ENCODE data around the gene ADRB2. TPM values are rescaled to one million over a fixed set of nuclear protein-coding genes. Genes with fewer than 3 reads are reported as not detected.
"Not testable (repeated sequence)": the region's sequence is repeated elsewhere in the genome, so short reads cannot be mapped to it uniquely, and the experiment has no call there.

Gene ADRB2
- total and polyA plus RNA-seq, 2 experiments from 2014 or later = 7.3 to 10.9 TPM

DNA sequence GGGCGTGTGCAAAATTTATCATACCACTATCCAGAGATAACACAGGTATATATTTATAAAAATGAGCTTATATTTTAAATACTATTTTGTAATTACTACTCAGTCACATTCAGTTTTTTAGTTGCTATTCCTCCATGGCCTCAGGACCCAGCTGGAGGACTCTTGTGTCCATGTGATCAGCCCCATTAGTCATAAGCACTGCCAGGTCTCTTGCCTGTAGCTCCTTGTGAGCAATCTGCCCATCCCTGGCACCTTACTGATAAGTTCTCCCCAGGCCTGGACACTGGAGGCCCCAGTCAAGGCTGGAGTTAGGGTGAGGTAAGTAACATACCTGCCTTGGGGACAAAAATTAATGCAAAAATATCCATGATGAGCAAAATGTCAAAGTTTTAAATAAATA is 29.5 kb upstream of the ADRB2 start:
- Histone ChIP-seq H3K9me3 (ENCODE audit: low read depth) (no peaks in the 10 kb centered on the region), H3K27me3 (no peaks in the 10 kb centered on the region), H3K4me1 (ENCODE audit: low read depth) (no peaks in the 10 kb centered on the region), H3K27ac (no peak overlapping the region), H3K36me3 (no peaks in the 10 kb centered on the region), H3K4me3 (no peak overlapping the region)
- TF ChIP-seq, protein P1, sequence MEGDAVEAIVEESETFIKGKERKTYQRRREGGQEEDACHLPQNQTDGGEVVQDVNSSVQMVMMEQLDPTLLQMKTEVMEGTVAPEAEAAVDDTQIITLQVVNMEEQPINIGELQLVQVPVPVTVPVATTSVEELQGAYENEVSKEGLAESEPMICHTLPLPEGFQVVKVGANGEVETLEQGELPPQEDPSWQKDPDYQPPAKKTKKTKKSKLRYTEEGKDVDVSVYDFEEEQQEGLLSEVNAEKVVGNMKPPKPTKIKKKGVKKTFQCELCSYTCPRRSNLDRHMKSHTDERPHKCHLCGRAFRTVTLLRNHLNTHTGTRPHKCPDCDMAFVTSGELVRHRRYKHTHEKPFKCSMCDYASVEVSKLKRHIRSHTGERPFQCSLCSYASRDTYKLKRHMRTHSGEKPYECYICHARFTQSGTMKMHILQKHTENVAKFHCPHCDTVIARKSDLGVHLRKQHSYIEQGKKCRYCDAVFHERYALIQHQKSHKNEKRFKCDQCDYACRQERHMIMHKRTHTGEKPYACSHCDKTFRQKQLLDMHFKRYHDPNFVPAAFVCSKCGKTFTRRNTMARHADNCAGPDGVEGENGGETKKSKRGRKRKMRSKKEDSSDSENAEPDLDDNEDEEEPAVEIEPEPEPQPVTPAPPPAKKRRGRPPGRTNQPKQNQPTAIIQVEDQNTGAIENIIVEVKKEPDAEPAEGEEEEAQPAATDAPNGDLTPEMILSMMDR (IDR thresholded peaks at IDR 0.05; ENCODE audit: low read depth, low read length) = no peak
- DNase-seq (ENCODE audit: low read depth in 1 of 2, low spot score in 1 of 2) = no peak

DNA sequence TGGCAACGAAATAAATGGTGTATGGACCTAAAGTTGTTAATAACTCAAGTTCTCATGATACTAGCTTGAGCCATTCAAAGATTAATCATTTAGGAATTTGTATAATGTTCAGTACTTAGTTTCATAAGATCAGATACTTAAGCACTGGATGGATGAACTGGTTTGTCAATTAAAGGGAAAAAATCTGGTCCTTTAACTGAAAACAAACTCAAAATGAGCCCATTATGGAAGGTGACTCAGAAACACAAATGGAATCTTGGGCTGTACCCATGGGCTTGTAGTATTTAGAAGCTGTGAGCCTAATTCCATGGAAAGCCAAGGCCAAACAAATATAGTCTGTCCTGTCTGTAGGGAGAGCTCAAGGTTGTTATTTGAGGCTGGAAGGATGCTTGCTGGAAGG is 27.6 kb upstream of the ADRB2 start:
- H3K36me3 ChIP-seq = no peaks in the 10 kb centered on the region
- peaks cover under 1% of the 10 kb centered on the region for H3K4me1 ChIP-seq (ENCODE audit: low read depth)
- no peaks in the 10 kb centered on the region for H3K9me3 ChIP-seq (ENCODE audit: low read depth)
- no peaks in the 10 kb centered on the region for H3K27me3 ChIP-seq
- H3K27ac ChIP-seq = no peak overlapping the region
- no peak overlapping the region for H3K4me3 ChIP-seq
- TF ChIP-seq, protein P1 (IDR thresholded peaks at IDR 0.05; ENCODE audit: low read depth, low read length) = no peak
- DNase-seq (ENCODE audit: low read depth in 1 of 2, low spot score in 1 of 2) = no peak

- no peaks in the 10 kb centered on the region for H3K9me3 ChIP-seq (ENCODE audit: low read depth)
- TF ChIP-seq, protein P1 (IDR thresholded peaks at IDR 0.05; ENCODE audit: low read depth, low read length) = no peak
- no peaks in the 10 kb centered on the region for H3K27me3 ChIP-seq
- peaks cover 12% of the 10 kb centered on the region for H3K4me1 ChIP-seq (ENCODE audit: low read depth)
- H3K4me3 ChIP-seq = no peak overlapping the region
- H3K36me3 ChIP-seq = no peaks in the 10 kb centered on the region
- no peak overlapping the region for H3K27ac ChIP-seq
- DNase-seq (ENCODE audit: low read depth in 1 of 2, low spot score in 1 of 2) = no peak
Measured at GRCh38 chr5:148799737-148800527, 26.5 kb upstream of the ADRB2 start.

- TF ChIP-seq, protein P1 (IDR thresholded peaks at IDR 0.05; ENCODE audit: low read depth, low read length) = no peak
- no peak for DNase-seq (ENCODE audit: low read depth in 1 of 2, low spot score in 1 of 2)
Measured at GRCh38 chr5:148801682-148802276, 24.6 kb upstream of the ADRB2 start.

GRCh38 chr5:148803451-148803850 is 23.0 kb upstream of the ADRB2 start:
- not testable (repeated sequence) for H3K4me3 ChIP-seq; DNase-seq (ENCODE audit: low read depth in 1 of 2, low spot score in 1 of 2); H3K27ac ChIP-seq; H3K9me3 ChIP-seq (ENCODE audit: low read depth); H3K27me3 ChIP-seq; H3K36me3 ChIP-seq
- peaks cover 44% of the 10 kb centered on the region for H3K4me1 ChIP-seq (ENCODE audit: low read depth)

More at GRCh38 chr5:148801682-148802276, 24.6 kb upstream of the ADRB2 start:
- Histone ChIP-seq H3K4me3 (no peak overlapping the region), H3K9me3 (ENCODE audit: low read depth) (no peaks in the 10 kb centered on the region), H3K36me3 (no peaks in the 10 kb centered on the region), H3K27me3 (no peaks in the 10 kb centered on the region), H3K27ac (no peak overlapping the region), H3K4me1 (ENCODE audit: low read depth) (peaks cover 28% of the 10 kb centered on the region)

GRCh38 chr5:148804393-148804792 is 22.0 kb upstream of the ADRB2 start:
- Histone ChIP-seq H3K9me3 (ENCODE audit: low read depth) (no peaks in the 10 kb centered on the region), H3K4me1 (ENCODE audit: low read depth) (peaks cover 54% of the 10 kb centered on the region), H3K36me3 (no peaks in the 10 kb centered on the region), H3K27me3 (no peaks in the 10 kb centered on the region), H3K27ac (peak overlapping the region; percentile 90), H3K4me3 (no peak overlapping the region)
- TF ChIP-seq, protein P1 (IDR thresholded peaks at IDR 0.05; ENCODE audit: low read depth, low read length) = no peak
- no peak for DNase-seq (ENCODE audit: low read depth in 1 of 2, low spot score in 1 of 2)

Measured in cardiac muscle cell (in vitro differentiated cells and primary cell).